HL-60 (cell line): ENCODE measurements around the gene CRISP3.
"Not testable (repeated sequence)": the region's sequence is repeated elsewhere in the genome, so short reads cannot be mapped to it uniquely, and the experiment has no call there.

Source experiments
- DNase-seq, 2 experiments: peaks; one replicate each; pipeline ENCODE4 v3.0.0-alpha.2; 2010 to 2020; ENCODE audit warnings: low read depth in 1 of 2, low spot score in 1 of 2
- H3K27ac ChIP-seq: fragments of 250-450 bp; sonication (Bioruptor Pico); replicated peaks from 2 replicates; pipeline ENCODE4 v1.5.1; 2020; ENCODE audit warnings: mild to moderate bottlenecking, moderate library complexity
- H3K27me3 ChIP-seq: fragments of 250-450 bp; sonication (Bioruptor Pico); 2 replicates; pipeline ENCODE4 v1.5.1; 2021; ENCODE audit warnings: mild to moderate bottlenecking, moderate library complexity; ENCODE audit not compliant: insufficient read depth, poor library complexity, severe bottlenecking
- H3K4me3 ChIP-seq: replicated peaks from 2 replicates; pipeline ENCODE4 v1.5.1; 2011; ENCODE audit warnings: mild to moderate bottlenecking, control low read depth, low read length; ENCODE audit not compliant: insufficient read depth
- CTCF ChIP-seq: IDR thresholded peaks from one replicate; pipeline ENCODE4 v1.5.1; 2011; ENCODE audit warnings: low read length, control low read depth, inconsistent platforms; ENCODE audit not compliant: insufficient read depth
- GABPA ChIP-seq: IDR thresholded peaks from 2 replicates; pipeline ENCODE4 v1.6.1; 2012; ENCODE audit warnings: low read depth
- POLR2AphosphoS5 ChIP-seq: IDR thresholded peaks from 2 replicates; pipeline ENCODE4 v1.6.1; 2012; ENCODE audit warnings: low read depth
- REST ChIP-seq: IDR thresholded peaks from 2 replicates; pipeline ENCODE4 v1.6.1; 2012; ENCODE audit warnings: low read depth; ENCODE audit not compliant: insufficient replicate concordance
- SPI1 ChIP-seq: IDR thresholded peaks from 2 replicates; pipeline ENCODE4 v1.6.1; 2012; ENCODE audit warnings: low read depth, mild to moderate bottlenecking, borderline replicate concordance

The CRISP3 gene

GRCh38 chr6:49733680-49734079 lies 10.5 kb downstream of the CRISP3 start:
- TF ChIP-seq REST, result no peak
- no peak for TF ChIP-seq GABPA
- TF ChIP-seq POLR2AphosphoS5, result no peak
- no peak for TF ChIP-seq SPI1
- no peak for TF ChIP-seq CTCF
- Histone ChIP-seq H3K27me3 (no peaks in the 10 kb centered on the region), H3K27ac (no peak overlapping the region), H3K4me3 (no peak overlapping the region)
- no peak for DNase-seq

GRCh38 chr6:49732781-49733180 lies 11.4 kb downstream of the CRISP3 start:
- TF ChIP-seq CTCF, result no peak
- TF ChIP-seq GABPA, result no peak
- TF ChIP-seq POLR2AphosphoS5, result no peak
- TF ChIP-seq REST, result no peak
- TF ChIP-seq SPI1, result no peak
- Histone ChIP-seq H3K4me3 (no peak overlapping the region), H3K27me3 (no peaks in the 10 kb centered on the region), H3K27ac (no peak overlapping the region)
- no peak for DNase-seq

GRCh38 chr6:49730251-49730650 lies 13.9 kb downstream of the CRISP3 start:
- TF ChIP-seq GABPA, result no peak
- TF ChIP-seq REST, result no peak
- no peak overlapping the region for H3K27ac ChIP-seq

GRCh38 chr6:49723917-49724316 lies 20.3 kb downstream of the CRISP3 start:
- H3K4me3 ChIP-seq, DNase-seq, H3K27ac ChIP-seq, H3K27me3 ChIP-seq: not testable (repeated sequence)

More at GRCh38 chr6:49730251-49730650, 13.9 kb downstream of the CRISP3 start:
- no peak for DNase-seq
- H3K27me3 ChIP-seq, result no peaks in the 10 kb centered on the region
- no peak overlapping the region for H3K4me3 ChIP-seq
